Mononuclear cell (primary cell): Measurements from ENCODE around the gene GPATCH8. TPM values are rescaled to one million over a fixed set of nuclear protein-coding genes. Genes with fewer than 3 reads are reported as not detected.

ENCODE experiments used
- H3K27me3 ChIP-seq: 2 replicates; pipeline ENCODE4 v1.6.0; 2011; ENCODE audit warnings: low read length, control low read depth; ENCODE audit not compliant: insufficient read depth
- H3K4me1 ChIP-seq: 2 replicates; pipeline ENCODE4 v1.5.1; 2011; ENCODE audit warnings: mild to moderate bottlenecking, low read length, control low read depth; ENCODE audit not compliant: insufficient read depth
- H3K4me3 ChIP-seq: 2 replicates; pipeline ENCODE4 v1.5.1; 2011; ENCODE audit warnings: mild to moderate bottlenecking, low read length, moderate library complexity
- H3K9me3 ChIP-seq: 2 replicates; pipeline ENCODE4 v1.5.1; 2011; ENCODE audit warnings: low read depth, mild to moderate bottlenecking, control low read depth, low read length
- total RNA-seq: library from RNA; depleted of rRNA; stranded (reverse); fragments of >200 nt; gene quantifications from one replicate; pipeline ENCODE4 v1.2.3, GENCODE V29; 2012

GPATCH8 gene
- total RNA-seq, 1 donor, result 72.9 TPM

GRCh38 chr17:44355642-44356099 is 147.5 kb downstream of the GPATCH8 start:
- no peaks in the 10 kb centered on the region for H3K9me3 ChIP-seq
- H3K27me3 ChIP-seq, result no peaks in the 10 kb centered on the region
- H3K4me3 ChIP-seq, result no peak overlapping the region
- peaks cover 8% of the 10 kb centered on the region for H3K4me1 ChIP-seq

GRCh38 chr17:44354582-44355561 is 148.3 kb downstream of the GPATCH8 start:
- peaks cover 14% of the 10 kb centered on the region for H3K4me1 ChIP-seq
- H3K9me3 ChIP-seq, result no peaks in the 10 kb centered on the region
- H3K27me3 ChIP-seq, result no peaks in the 10 kb centered on the region
- no peak overlapping the region for H3K4me3 ChIP-seq

GRCh38 chr17:44353672-44354331 is 149.4 kb downstream of the GPATCH8 start:
- H3K4me1 ChIP-seq, result peaks cover 24% of the 10 kb centered on the region
- no peaks in the 10 kb centered on the region for H3K27me3 ChIP-seq
- H3K4me3 ChIP-seq, result peak overlapping the region; percentile 22
- no peaks in the 10 kb centered on the region for H3K9me3 ChIP-seq

- no peaks in the 10 kb centered on the region for H3K9me3 ChIP-seq
- H3K27me3 ChIP-seq, result no peaks in the 10 kb centered on the region
- H3K4me1 ChIP-seq, result peaks cover 32% of the 10 kb centered on the region
- H3K4me3 ChIP-seq, result peak overlapping the region; percentile 22
These were observed 150.2 kb downstream of the GPATCH8 start for GRCh38 chr17:44352828-44353671.

- H3K4me1 ChIP-seq, result peaks cover 41% of the 10 kb centered on the region
- H3K4me3 ChIP-seq, result no peak overlapping the region
- no peaks in the 10 kb centered on the region for H3K27me3 ChIP-seq
- H3K9me3 ChIP-seq, result no peaks in the 10 kb centered on the region
These were observed 151.0 kb downstream of the GPATCH8 start for GRCh38 chr17:44351961-44352827.

GRCh38 chr17:44351464-44351863 is 151.7 kb downstream of the GPATCH8 start:
- Histone ChIP-seq H3K27me3 (no peaks in the 10 kb centered on the region), H3K4me3 (no peak overlapping the region), H3K4me1 (peaks cover 48% of the 10 kb centered on the region), H3K9me3 (no peaks in the 10 kb centered on the region)

GRCh38 chr17:44350733-44351226 is 152.4 kb downstream of the GPATCH8 start:
- no peaks in the 10 kb centered on the region for H3K27me3 ChIP-seq
- H3K9me3 ChIP-seq, result no peaks in the 10 kb centered on the region
- H3K4me1 ChIP-seq, result peaks cover 55% of the 10 kb centered on the region
- no peak overlapping the region for H3K4me3 ChIP-seq

GRCh38 chr17:44349553-44350070 is 153.6 kb downstream of the GPATCH8 start:
- no peaks in the 10 kb centered on the region for H3K27me3 ChIP-seq
- no peaks in the 10 kb centered on the region for H3K9me3 ChIP-seq
- H3K4me3 ChIP-seq, result no peak overlapping the region
- H3K4me1 ChIP-seq, result peaks cover 63% of the 10 kb centered on the region

GRCh38 chr17:44348988-44349364 is 154.2 kb downstream of the GPATCH8 start:
- H3K9me3 ChIP-seq, result no peaks in the 10 kb centered on the region
- H3K4me1 ChIP-seq, result peaks cover 69% of the 10 kb centered on the region
- no peak overlapping the region for H3K4me3 ChIP-seq
- H3K27me3 ChIP-seq, result no peaks in the 10 kb centered on the region

- Histone ChIP-seq H3K9me3 (no peaks in the 10 kb centered on the region), H3K4me1 (peaks cover 68% of the 10 kb centered on the region), H3K4me3 (no peak overlapping the region), H3K27me3 (no peaks in the 10 kb centered on the region)
These were observed 154.8 kb downstream of the GPATCH8 start for GRCh38 chr17:44348234-44348987.
